Neutrophil (primary cell): ENCODE measurements around the gene IFNAR2.
A peak's percentile ranks its signal among the peaks of the same experiment; 100 is the strongest.

ENCODE experiments used
- H3K27ac ChIP-seq: fragments of 200-600 bp; sonication (generic); 2 replicates; pipeline ENCODE4 v1.5.1; 2016; ENCODE audit warnings: mild to moderate bottlenecking, moderate library complexity
- H3K27me3 ChIP-seq: fragments of 200-600 bp; sonication (generic); 2 replicates; pipeline ENCODE4 v1.6.0; 2016; ENCODE audit warnings: mild to moderate bottlenecking
- H3K36me3 ChIP-seq: fragments of 200-600 bp; sonication (generic); 2 replicates; pipeline ENCODE4 v1.5.1; 2017
- H3K4me1 ChIP-seq, 2 experiments: fragments of 200-600 bp in 1 of 2; sonication (generic) in 1 of 2; 1 replicate in 1 of 2; 2 replicates in 1 of 2; pipeline versions ENCODE4 v1.5.1 to v1.6.1; 2013 to 2016; ENCODE audit warnings: low read depth in 1 of 2, low read length in 1 of 2, mild to moderate bottlenecking in 1 of 2, moderate library complexity in 1 of 2; ENCODE audit not compliant: control insufficient read depth in 1 of 2, insufficient read depth in 1 of 2
- H3K4me3 ChIP-seq, 2 experiments: fragments of 200-600 bp in 1 of 2; sonication (generic) in 1 of 2; 1 replicate in 1 of 2; 2 replicates in 1 of 2; pipeline ENCODE4 v1.5.1; 2013 to 2016; ENCODE audit warnings: low read depth in 1 of 2, low read length in 1 of 2, mild to moderate bottlenecking in 1 of 2, moderate library complexity in 1 of 2
- H3K9me3 ChIP-seq: fragments of 200-600 bp; sonication (generic); 2 replicates; pipeline ENCODE4 v1.5.1; 2016
- TF ChIP-seq, protein P1 (sequence below): fragments of 200-600 bp; sonication (generic); IDR thresholded peaks from 2 replicates; pipeline ENCODE4 v1.5.1; 2016; ENCODE audit warnings: antibody characterized with exemption

The IFNAR2 gene

DNA sequence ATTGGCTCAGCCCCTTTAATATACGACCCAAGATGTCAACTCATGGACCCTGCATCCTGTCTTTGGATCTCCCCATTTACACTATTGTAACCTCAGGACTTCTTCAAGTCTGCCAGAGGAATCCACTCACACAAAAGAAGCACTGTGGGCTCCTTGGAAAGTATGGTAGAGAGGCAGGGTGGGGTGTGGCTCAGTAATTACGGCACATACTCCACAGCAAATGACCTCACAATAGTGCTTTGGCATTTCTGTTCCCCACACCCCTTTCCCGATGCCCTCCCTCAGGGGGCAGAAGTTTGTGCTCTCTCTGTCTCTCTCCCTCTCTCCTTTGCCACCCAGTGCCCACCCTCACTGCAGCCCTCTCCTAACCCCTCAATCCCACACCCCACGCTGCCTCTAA lies 27.8 kb upstream of the IFNAR2 start:
- TF ChIP-seq, protein P1, sequence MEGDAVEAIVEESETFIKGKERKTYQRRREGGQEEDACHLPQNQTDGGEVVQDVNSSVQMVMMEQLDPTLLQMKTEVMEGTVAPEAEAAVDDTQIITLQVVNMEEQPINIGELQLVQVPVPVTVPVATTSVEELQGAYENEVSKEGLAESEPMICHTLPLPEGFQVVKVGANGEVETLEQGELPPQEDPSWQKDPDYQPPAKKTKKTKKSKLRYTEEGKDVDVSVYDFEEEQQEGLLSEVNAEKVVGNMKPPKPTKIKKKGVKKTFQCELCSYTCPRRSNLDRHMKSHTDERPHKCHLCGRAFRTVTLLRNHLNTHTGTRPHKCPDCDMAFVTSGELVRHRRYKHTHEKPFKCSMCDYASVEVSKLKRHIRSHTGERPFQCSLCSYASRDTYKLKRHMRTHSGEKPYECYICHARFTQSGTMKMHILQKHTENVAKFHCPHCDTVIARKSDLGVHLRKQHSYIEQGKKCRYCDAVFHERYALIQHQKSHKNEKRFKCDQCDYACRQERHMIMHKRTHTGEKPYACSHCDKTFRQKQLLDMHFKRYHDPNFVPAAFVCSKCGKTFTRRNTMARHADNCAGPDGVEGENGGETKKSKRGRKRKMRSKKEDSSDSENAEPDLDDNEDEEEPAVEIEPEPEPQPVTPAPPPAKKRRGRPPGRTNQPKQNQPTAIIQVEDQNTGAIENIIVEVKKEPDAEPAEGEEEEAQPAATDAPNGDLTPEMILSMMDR = no peak
- H3K36me3 ChIP-seq = no peaks in the 10 kb centered on the region
- no peak overlapping the region for H3K27ac ChIP-seq
- H3K27me3 ChIP-seq = no peaks in the 10 kb centered on the region
- no peak overlapping the region for H3K4me3 ChIP-seq
- peaks cover 69 to 73% of the 10 kb centered on the region in 2 experiments for H3K4me1 ChIP-seq
- H3K9me3 ChIP-seq = no peaks in the 10 kb centered on the region

DNA sequence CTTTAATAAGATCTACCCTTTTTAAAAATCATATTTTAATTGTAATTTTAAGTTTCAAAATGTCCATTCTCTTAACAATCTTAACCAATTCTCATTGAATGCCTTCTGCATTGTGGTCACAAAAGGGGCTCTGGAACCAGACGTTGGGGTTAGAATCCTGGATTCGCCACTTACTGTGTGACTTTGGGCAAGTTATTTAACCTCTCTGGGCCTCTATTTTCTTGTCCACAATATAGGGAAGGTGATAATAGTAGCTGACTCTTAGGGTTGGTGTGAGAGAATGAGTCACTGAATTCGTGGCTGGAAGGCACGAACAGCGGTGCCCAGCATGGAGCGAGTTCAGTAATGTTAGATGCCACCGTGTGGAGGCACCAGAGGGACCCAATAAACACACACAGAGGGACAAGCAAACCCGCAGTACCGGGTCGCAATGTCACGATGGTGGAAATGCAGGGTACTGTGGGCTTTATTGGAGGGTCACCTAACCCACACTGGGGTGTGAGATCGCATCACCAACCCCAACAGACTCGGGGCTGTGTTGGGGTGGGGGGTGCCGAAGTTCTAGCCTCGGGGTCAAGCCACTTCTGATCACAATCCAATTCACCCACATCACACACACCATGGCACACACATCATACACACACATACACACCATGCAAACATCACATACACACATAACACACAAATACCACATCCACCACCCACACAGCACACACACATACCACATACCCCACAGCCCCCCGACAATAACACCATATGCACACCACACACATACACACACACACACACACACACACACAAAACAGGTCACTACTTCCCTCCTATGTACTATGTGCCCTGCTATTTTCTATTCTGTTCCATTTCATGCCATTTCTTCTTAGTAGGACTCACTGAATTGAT lies 27.0 kb upstream of the IFNAR2 start:
- Histone ChIP-seq H3K27me3 (no peaks in the 10 kb centered on the region), H3K4me3 (no peak overlapping the region), H3K4me1 (peaks cover 69 to 73% of the 10 kb centered on the region in 2 experiments), H3K27ac (peak overlapping the region; percentile 94), H3K36me3 (no peaks in the 10 kb centered on the region), H3K9me3 (no peaks in the 10 kb centered on the region)
- TF ChIP-seq, protein P1 = no peak

DNA sequence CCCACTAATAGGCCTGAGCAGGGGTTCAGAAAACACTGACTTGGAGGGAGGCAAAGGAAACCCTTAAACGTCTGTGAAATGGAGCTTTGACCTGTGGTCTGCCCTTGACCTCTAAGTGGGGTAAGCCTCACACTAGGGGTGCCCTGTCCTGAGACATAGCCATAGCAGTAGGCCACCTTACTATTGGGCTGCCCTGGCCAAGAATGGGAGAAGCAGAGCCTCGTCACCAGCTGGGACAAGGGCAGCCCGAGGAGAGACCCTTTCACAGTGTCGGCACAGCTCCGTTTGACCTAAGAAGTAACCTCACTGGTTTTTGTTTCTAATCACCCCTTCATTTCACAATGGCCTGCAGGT lies 26.4 kb upstream of the IFNAR2 start:
- H3K27ac ChIP-seq = peak overlapping the region; percentile 94

DNA sequence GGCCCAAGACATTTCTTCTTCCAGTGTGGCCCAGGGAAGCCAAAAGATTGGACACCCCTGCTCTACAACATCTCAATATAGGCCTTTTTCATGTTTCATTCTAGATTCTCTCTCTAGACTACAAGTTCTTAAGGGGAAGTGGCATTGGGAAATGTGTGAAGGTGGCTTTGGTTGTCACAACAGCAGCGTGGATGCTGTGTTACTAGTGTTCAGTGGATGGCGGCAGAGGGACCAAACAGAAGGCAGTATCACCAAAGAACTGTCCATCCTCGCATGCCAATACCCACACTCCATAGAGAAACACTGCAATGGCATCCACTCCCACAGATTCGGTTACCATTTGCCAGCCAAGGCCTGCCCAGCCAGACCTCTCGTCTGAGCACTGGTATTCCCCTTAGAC lies 24.3 kb upstream of the IFNAR2 start:
- peak overlapping the region; percentile 94 for H3K27ac ChIP-seq
- TF ChIP-seq, protein P1 = peak; percentile 71
- no peaks in the 10 kb centered on the region for H3K9me3 ChIP-seq

More for the DNA sequence above, 26.4 kb upstream of the IFNAR2 start:
- no peaks in the 10 kb centered on the region for H3K9me3 ChIP-seq
- no peaks in the 10 kb centered on the region for H3K27me3 ChIP-seq
- H3K4me3 ChIP-seq = no peak overlapping the region
- H3K36me3 ChIP-seq = no peaks in the 10 kb centered on the region
- TF ChIP-seq, protein P1 = no peak
- H3K4me1 ChIP-seq = peaks cover 68 to 73% of the 10 kb centered on the region in 2 experiments

DNA sequence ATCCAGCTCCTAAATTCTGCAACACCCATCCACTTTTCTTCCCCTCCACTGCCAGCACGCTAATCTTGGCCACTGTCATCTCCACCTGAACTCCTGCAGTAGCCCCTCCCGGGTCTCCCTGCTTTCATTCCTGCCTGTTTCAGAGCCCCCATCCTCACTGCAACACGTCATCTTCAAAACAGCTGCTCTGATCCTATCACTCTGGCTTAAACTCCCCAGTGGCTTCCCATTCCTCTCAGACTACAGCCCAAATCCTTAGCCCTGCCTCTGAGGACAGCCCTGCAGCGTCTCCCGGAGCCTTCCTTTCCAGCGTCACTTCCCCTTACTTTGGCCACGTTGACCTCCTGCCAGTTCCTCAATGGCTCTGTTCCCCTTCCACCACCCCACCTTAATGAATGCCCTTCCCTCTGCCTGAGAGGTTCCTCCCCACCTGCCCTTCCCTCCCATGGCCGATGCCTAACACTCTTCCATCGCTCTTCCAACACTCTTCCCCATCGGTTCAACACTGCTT lies 22.9 kb upstream of the IFNAR2 start:
- no peaks in the 10 kb centered on the region for H3K27me3 ChIP-seq
- H3K27ac ChIP-seq = peak overlapping the region; percentile 94
- H3K4me3 ChIP-seq = peak overlapping the region; percentile 1 to 49
- TF ChIP-seq, protein P1 = peak; percentile 21
- no peaks in the 10 kb centered on the region for H3K9me3 ChIP-seq
- no peaks in the 10 kb centered on the region for H3K36me3 ChIP-seq
- peaks cover 46 to 56% of the 10 kb centered on the region in 2 experiments for H3K4me1 ChIP-seq

More for the DNA sequence above, 24.3 kb upstream of the IFNAR2 start:
- H3K4me1 ChIP-seq = peaks cover 46 to 55% of the 10 kb centered on the region in 2 experiments
- no peaks in the 10 kb centered on the region for H3K36me3 ChIP-seq
- H3K4me3 ChIP-seq = peak overlapping the region; percentile 22 to 49
- no peaks in the 10 kb centered on the region for H3K27me3 ChIP-seq
